Stimulated activated CD4-positive, alpha-beta T cell treated with anti-CD3 and anti-CD28 coated beads, Interleukin-15, amount 100 ng/mL, for 1 hour (primary cell): Measurements from ENCODE around the gene ARPC4.

ENCODE experiments used
- DNase-seq, 2 donors: peaks; one replicate each; pipeline ENCODE4 v3.0.0-alpha.2; 2020; ENCODE audit warnings: low read depth in 1 of 2, low spot score in 1 of 2

Gene ARPC4

DNA sequence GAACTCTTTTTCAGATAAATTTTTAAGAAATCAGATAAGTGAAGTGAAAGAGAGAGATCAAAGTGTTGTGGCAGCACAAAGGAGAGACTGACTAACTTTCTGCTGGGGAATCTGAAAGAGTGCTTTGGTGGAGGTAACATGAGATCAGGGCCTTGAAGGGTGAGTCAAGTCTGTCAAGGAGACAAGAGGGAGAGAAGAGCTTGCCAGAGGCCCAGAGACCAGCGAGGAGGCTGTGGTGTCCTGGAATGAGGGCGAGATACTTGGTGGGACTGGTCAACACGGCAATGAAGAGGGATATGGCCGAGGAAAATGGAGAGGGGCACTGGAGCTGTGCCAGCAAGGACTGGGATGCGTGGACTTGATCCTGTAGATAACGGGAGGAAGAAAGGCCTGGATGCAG lies 5.2 kb upstream of the ARPC4 start:
- no peak for DNase-seq

DNA sequence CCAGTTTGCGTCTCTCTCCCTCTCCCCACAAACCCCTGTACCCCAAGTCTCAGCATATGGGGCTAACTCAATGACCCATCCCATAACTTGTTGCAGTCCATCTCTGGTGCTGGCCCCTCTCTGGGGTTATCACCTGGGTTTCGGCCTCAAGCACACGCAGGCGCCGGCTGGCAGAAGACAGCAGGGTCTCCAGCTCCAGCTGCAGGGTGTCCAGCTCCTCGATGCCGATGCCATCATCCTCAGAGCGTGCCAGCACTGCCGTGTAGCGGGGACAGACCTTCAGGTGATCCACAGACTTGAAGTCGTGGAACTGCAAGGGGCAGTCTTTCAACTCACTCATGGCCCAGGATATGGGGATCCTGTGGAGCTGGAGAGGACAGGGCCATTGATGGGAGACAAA lies 1.8 kb upstream of the ARPC4 start:
- DNase-seq: no peak

DNA sequence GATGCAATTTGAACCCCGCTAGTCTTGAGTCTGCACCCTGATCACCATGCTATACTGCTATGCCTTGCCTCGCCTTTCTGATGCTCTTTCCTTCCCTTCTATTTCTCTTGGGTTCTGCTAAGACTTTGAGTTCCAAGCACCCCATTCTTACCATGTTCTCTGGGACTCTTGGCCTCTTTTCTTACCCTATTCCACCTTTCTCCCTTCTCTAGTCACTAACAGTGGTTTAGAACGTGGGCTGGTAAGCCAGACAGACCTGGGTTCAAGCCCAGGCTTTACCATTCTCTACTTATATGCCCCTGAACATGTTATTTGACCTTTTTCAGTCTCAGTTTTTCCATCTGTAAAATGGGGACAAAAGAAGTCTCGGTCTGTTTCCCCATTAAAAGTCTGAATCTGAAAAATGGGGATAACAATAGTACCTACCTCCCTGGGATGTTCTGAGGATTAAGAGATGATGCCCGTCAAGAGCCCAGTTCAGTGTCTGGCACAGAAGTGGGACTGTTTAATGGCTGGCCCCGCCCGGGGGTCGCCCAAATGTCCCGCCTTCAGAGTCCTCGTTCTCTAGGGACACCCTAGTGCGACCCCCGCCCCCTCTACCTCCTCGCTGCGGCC lies 985 bp upstream of the ARPC4 start:
- DNase-seq: no peak

DNA sequence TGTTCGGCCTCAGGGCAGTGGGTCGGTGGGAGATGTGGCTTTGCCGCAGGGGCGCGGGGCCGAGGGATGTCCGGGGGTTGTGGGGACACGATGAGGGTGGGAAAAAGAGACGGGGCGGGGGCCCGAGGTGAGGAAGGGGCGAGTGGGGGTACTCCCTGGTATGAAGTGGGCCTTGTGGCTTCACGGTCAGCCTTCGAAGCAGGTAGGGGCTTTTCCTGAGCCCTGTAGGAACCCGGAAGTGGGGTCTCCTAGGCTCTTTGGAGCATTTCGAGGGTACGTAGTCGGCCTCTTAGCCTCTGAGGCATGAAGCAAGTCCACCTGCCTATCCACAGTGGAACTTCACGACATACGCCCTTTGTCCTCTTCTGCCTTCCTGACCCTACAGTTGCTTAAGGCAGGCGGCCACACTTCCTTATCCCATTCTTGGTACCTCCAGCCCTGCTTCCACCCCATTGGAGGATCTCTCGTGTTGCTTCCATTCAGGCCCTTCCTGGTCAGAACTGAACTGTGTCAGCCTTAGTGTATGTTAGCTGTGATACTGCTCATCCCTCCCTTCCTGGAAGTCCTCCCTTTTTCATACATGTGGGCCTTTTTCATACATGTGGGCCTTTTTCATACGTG lies 389 bp downstream of the ARPC4 start:
- DNase-seq: no peak

DNA sequence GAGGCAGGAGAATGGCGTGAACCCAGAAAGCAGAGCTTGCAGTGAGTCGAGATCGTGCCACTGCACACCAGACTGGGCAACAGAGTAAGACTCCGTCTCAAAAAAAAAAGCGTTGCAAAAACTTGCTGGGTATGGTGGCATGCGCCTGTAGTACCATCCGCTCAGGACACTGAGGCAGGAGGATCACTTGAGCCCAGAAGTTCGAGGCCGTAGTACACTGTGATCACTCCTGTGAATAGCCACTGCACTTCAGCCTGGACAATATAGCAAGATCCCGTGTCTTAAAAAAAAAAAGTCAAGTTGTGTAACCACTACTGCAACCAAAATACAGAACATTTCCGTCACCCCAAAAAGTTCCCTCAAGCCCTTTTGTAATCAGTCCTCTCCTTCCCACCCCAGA lies 1.5 kb downstream of the ARPC4 start:
- no peak for DNase-seq

DNA sequence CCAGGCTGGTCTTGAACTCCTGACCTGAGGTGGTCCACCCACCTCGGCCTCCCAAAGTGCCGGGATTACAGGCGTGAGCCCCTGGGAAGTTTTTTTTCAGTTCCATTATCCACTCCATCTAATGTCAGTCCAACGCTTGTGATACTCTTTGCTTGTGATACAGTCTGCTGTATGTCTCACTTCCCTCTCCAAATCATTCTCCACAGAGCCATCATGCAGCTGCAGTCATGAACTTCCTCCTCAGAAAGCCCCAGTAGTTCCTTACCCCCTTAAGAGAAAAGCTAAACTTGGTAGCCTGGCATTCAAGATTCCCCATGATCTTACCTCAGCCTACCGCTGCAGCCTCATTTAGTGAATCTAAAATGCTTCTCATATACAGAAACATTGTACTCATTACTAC lies 2.3 kb downstream of the ARPC4 start:
- DNase-seq: no peak

DNA sequence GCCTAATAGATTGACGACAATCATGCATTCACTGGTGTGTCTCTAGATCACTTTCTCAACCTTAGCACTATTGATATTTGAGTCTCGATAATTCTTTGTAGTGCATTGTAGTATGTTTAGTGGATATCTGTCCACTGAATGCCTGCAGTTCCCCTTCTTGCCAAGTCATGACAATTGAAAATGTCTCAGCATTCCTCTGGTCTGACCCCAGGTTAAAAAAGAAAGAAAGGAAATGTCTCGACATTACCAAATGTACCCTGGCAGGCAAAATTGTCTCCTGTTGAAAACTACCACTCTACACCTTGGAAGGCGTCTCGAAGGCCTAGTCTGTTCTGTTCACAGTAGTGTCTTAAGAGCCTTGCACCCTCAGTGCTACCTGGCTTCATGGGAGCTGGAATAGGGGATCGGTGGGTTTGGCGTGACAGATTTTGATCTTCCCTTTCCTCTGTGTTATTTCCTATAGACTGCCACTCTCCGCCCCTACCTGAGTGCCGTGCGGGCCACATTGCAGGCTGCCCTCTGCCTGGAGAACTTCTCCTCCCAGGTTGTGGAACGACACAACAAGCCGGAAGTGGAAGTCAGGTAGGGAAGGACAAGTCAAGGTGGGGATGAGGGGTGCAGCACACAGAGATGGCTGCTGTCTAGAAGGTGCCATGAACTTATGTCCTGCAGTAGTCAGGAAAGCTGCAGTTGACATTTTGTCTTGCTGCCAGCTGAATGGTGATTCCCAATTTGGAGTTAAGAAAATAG lies 4.5 kb downstream of the ARPC4 start:
- no peak for DNase-seq

DNA sequence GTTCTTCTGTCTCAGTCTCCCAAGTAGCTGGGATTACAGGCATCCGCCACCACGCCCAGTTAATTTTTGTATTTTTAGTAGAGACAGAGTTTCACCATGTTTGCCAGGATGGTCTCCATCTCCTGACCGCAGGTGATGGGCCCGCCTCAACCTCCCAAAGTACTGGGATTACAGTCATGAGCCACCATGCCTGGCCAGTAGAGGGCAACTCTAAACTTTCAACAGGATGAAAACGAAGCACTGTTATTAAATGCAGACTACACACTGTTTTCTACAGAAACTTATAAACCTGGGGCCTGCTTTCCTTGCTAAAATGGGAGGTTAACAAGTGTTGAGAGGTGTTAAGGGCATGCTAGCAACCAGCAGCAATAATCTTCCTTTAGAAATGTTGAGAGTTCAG lies 7.6 kb downstream of the ARPC4 start:
- no peak for DNase-seq

DNA sequence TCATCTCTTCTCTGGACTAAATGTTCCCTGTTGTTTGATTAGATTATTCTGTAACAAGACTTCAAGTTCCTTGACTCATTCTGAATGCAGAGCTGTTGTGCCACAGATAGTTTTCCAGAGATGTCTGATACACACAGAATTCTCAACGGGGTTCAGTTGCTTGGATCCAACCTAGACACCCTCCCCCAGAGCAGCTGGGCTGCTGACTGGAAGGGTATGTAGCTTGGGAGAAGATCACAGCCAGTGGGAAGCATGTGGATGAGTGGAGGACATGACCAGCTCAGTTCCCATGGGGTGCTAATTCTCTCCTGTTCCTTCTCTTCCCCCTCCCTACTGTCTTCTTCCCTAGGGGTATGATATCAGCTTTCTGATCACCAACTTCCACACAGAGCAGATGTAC lies 10.6 kb downstream of the ARPC4 start:
- no peak for DNase-seq

DNA sequence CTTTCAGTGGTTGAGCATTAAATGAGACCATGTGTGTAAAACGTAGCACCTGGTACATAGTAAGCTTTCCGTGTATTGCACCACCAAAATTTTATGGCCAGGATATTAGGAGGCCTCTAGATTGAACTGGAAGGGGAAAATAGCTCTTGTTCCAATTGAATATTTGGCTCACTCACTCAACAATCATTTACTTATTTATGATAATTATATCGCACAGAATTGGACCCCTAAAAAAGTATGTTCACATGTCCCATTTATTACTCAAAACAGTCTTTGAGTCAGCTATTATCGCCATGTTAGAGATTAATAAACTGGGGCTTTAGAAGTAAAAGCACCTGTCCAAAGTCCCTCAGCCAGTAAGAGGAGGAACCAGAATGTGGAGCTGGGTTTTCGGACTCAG lies 12.1 kb downstream of the ARPC4 start:
- DNase-seq: no peak

DNA sequence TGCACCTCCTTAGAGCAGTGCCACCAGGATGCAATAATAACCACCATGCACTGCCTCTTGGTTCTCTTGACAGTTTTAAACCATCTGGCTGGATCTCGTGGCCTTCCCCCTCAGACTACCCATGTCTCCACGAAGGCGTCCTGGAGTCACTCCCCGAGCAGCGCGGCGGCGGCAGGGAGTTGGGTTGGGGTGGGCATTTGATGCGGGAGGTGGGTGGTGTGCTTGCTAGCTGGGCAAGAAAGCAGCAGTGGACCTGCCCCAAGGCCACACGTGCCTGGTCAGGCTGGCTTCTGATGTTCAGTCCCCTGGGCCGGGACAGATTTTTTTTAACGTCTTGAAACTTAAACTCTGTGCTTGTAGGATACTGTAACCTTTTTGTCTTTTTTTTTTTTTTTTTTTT lies 13.3 kb downstream of the ARPC4 start:
- no peak for DNase-seq

DNA sequence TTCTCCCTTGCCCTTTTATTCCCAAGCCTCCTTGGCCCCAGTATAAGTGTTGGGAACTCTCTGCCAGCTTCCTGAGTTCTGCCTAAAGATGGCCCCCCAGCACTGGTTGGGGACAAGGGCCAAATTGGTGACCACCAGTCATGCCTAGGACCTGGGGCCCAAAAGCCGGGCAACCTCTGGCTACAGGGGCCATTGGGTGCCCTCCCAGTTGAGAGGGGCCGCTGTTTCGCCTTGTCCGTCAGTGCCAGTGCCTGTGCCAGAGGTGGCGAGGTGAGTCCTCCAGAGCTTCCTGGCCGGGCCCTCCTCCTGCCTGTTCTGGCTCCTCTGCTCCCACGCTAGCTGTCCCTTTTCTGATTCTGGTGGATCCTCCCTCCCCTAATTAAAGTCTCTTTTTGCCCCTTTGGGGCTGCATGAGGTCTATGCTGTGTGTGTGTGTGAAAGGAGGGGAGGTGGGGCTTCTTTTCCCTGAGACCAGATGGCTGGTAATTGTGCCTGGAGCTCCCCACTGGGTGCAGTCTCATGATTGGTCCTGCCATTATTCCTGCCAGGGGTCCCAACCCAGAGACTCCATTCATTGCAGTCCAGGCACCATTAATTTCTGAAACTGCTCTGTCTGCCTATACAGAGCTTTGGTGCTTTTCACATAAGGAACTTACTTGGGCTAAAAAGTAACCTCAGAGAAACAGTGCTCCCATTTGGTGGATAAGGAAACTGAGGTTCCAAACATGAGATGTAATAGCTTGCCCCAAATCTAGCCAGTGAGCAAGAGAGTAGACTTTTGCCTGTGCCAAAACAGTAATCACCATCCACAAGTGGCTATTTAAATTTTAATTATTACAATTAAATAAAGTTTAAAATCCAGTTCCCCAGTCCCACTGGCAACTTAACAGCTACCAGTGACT lies 14.1 kb downstream of the ARPC4 start:
- no peak for DNase-seq

DNA sequence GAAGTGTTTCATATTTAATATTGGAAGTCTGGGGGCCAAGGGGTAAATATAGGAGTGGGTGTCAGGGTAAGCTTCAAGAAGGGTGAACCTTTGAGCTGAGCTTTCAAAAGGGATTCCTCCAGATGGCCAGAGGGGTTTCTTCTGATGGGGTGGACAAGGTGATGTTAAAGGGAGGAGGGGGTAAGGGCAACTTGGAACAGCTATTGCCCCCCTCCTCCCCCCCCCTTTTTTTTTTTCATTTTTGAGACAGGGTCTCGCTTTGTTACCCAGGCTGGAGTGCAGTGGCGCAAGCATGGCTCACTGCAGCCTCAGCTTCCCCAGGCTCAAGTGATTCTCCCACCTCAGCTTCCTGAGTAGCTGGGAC lies 15.1 kb downstream of the ARPC4 start:
- DNase-seq: no peak

DNA sequence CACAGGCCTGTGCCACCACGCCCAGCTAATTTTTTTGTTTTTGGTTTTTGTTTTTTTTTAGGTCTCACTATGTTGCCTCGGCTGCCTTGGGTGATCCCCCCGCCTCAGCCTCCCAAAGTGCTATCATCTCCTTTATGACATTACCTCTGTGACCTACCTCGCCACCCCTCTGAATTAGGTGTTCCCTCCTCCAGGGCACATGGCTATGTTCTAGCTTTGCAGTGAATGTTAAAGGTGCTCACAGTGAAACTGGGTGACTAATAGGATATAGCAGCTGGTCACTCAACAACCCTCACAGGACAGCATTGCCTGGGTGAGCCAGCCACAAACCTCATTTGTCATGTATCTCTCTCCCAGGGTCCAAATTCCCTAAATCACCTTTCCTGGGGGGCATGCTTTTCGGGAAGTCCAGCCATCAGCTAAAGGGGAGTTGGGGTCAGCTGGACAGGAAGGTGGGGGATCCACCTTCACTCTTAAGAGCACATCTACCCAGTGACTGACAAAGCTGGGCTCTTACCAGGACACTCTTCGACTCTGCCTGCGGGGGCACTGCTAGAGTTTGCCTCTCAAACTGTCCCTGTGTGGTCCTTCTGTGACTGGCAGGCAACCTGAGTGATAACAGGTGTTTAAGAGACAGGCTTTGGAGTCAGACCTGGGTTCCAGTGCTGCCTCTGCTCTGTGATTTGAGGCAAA lies 15.6 kb downstream of the ARPC4 start:
- peak; percentile 21 to 24 for DNase-seq

DNA sequence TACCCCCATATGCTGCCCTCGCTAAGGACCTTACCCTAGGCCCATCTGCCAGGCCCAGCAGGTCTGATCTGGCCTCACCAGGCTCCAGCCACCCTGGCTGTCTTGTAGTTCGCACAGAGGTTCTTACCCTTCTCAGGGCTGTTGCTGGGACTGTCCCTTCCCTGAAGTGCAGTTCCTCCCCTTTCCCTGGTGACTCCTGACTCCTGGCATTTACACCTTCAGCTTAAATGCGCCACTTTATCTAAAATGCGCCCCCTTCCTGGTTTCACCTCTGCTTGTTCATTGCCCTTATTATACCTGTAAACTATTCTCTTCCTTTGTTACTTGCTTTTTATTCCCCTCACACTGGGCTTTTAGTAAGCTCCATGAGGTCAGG lies 16.3 kb downstream of the ARPC4 start:
- no peak for DNase-seq

DNA sequence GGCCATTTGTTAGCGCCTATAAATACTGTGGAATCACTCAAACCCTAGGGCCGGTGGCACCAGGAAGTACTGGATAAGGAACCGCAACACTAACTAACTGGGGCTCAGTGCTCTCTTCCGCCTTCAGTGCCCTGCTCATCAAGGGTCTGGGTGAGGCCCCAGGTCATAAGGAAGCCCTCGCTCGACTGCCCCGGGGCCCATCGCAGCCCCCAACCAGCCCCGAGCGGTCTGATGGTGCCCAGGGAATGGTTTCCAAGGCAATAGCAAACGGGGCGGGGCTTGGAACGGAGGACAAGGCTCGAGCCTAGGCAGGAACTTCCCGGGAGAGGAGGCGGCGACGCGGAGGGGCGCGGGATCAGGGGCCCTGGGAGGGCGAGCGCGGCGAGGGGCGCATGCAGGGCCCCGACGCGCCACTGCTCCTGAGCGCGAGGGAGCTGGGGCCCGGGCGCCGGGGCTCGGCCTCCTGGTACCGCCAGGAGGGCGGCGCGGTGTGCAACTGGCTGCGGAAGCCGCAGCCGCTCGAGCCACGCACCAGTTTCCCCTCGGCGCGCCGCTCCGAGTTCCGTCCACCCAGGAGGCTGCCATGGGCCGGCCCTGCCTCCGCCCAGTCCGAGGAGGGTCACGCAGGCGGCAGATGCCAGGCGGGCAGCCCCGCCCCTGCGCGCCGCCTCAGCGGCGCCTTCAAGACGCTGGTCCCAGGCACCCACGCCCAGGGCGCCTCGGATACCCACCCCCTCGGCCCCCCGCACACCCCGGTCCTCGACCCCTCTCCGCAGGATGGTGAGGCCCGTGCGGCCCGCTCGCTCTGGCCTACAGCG lies 16.9 kb downstream of the ARPC4 start, which contains the start of gene TTLL3:
TTLL3 (plus strand) TSS at position 648 of the 818 bp plus-strand sequence. CDS start 400 bp downstream, outside the sequence.
- peak; percentile 21 to 22 for DNase-seq

DNA sequence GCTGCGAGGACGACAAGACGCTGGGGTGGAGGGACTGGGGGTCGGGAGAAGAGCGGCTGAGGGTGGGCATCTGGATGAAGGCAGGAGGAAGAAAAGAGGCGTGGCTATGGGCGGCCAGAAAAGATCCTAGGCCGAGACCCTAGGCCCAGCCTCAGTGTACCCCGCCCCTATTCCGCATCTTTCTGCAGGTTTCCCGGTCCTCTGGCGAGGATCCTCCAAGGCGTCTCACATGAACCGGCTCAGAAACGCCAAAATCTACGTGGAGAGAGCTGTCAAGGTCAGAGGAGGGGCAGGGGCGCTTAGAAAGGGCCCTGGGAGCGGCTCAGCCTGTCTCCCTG lies 17.5 kb downstream of the ARPC4 start:
- no peak for DNase-seq

DNA sequence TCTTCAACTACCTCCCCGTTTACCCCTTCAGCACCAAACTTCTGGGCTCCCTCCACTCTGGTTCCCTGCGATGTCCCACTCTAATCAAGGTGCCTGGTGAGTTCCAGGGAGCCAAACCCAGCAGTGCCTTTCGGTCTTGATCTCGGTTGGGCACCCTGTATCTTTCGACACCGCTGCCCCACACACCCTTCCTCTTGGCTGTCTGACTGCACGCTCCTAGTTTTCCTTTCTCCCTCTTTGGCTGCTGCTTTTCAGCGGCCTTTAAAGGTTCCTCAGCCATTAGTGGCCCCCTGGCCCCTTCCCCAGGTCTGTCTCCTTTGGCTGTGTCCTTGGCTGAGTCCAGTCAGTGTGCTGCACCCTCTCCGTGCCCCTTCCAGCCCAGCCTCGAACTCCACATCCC lies 18.0 kb downstream of the ARPC4 start:
- DNase-seq: no peak

DNA sequence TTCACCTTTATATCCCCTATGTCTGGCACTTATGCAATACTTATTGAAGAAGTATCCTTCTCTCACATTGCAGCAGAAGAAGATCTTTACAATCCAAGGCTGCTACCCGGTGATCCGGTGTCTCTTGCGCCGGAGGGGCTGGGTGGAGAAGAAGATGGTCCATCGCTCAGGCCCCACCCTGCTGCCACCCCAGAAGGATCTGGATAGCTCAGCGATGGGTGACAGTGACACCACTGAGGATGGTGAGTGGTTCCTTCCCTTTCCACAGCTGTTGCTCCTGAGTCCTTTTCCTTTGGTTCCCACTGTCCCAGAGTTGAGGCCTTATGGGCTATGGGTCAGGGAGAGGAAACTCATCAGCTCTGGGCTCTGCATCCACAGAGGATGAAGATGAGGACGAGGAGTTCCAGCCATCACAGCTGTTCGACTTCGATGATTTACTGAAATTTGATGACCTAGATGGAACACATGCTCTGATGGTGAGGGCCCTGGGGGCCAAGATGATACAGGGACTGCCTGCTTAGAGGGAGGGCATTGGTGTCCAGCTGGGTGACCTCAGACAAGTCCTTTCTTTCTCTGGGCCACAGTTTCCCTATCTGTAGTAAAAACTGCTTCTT lies 20.1 kb downstream of the ARPC4 start:
- no peak for DNase-seq

DNA sequence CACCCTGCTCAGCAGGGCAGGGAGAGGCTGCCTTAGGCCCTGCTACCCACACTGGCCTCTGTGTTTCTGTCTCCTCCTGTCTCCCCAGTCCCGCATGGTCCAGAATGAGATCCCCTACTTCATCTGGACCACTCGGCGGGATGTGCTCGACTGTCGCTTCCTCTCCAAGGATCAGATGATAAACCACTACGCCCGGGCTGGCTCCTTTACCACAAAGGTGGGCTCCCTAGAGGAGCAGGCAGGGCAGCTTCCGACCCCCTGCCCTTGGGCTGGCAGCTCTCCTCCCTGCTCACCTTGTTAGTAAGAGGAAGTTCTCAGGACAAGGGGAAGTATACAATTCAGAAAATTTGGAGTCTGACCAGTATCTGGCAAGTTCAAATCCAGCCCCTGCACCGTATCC lies 23.1 kb downstream of the ARPC4 start:
- DNase-seq: no peak
